Naive thymus-derived CD8-positive, alpha-beta T cell (primary cell): ENCODE measurements around the gene SPECC1L. TPM values are rescaled to one million over a fixed set of nuclear protein-coding genes. Genes with fewer than 3 reads are reported as not detected.
A peak's percentile ranks its signal among the peaks of the same experiment; 100 is the strongest.

ENCODE experiments used
- ATAC-seq, 2 donors: fragments of 150-1000 bp; cut with Tn5 transposase in 1 of 2; sonication (Bioruptor Pico), chemical (Tn5 transposase) in 1 of 2; 1 replicate in 1 of 2; 2 replicates in 1 of 2; pipeline ENCODE4 v1.10.0; 2021; ENCODE audit warnings: mild to moderate bottlenecking in 2 of 2, moderate library complexity in 2 of 2
- POLR2A ChIA-PET: fragments of 350-600 bp; sonication (Branson Sonifier 250); formaldehyde crosslinking; loops from one replicate; lab custom pipeline; 2021; ENCODE audit warnings: antibody characterized with exemption; lab: Charles Lee
- DNase-seq, 10 donors: peaks; one replicate each; pipeline versions ENCODE4 v3.0.0 to v3.0.0-alpha.2; 2020 to 2022
- H3K27ac Mint-ChIP-seq, 10 donors: one replicate each; pipeline ENCODE4 v1.8.0; 2020 to 2022; ENCODE audit warnings: mild to moderate bottlenecking in 10 of 10, mixed read lengths in 10 of 10, moderate library complexity in 4 of 10, inconsistent platforms in 1 of 10
- H3K27me3 Mint-ChIP-seq, 5 donors: one replicate each; pipeline ENCODE4 v1.8.0; 2021 to 2022; ENCODE audit warnings: mixed read lengths in 5 of 5
- H3K36me3 Mint-ChIP-seq, 3 donors: one replicate each; pipeline ENCODE4 v1.8.0; 2020 to 2022; ENCODE audit warnings: mixed read lengths in 3 of 3, mild to moderate bottlenecking in 2 of 3, inconsistent platforms in 1 of 3
- H3K4me1 Mint-ChIP-seq, 4 donors: one replicate each; pipeline ENCODE4 v1.8.0; 2021 to 2022; ENCODE audit warnings: mixed read lengths in 4 of 4
- H3K4me3 Mint-ChIP-seq, 10 donors: one replicate each; pipeline ENCODE4 v1.8.0; 2020 to 2022; ENCODE audit warnings: mild to moderate bottlenecking in 10 of 10, mixed read lengths in 10 of 10, moderate library complexity in 6 of 10, inconsistent platforms in 1 of 10
- H3K9me3 Mint-ChIP-seq, 9 donors: one replicate each; pipeline ENCODE4 v1.8.0; 2020 to 2022; ENCODE audit warnings: mixed read lengths in 9 of 9, mild to moderate bottlenecking in 3 of 9, inconsistent platforms in 1 of 9, moderate library complexity in 1 of 9
- polyA plus RNA-seq, 3 donors: library from polyadenylated mRNA; unstranded; fragments of 300-500 nt; fragmentation: Illumina TruSeq; gene quantifications; one replicate each; pipeline ENCODE4 v1.2.3, GENCODE V29; 2021
- total RNA-seq, 8 experiments: library from RNA in 2 of 8; stranded (reverse) in 2 of 8; gene quantifications; one replicate each; pipeline ENCODE4 v1.2.3 and lab custom pipeline; 2021 to 2026

SPECC1L gene
- total and polyA plus RNA-seq, 5 experiments from 2014 or later = 6.6 to 71.4 (median 16.6) TPM

DNA sequence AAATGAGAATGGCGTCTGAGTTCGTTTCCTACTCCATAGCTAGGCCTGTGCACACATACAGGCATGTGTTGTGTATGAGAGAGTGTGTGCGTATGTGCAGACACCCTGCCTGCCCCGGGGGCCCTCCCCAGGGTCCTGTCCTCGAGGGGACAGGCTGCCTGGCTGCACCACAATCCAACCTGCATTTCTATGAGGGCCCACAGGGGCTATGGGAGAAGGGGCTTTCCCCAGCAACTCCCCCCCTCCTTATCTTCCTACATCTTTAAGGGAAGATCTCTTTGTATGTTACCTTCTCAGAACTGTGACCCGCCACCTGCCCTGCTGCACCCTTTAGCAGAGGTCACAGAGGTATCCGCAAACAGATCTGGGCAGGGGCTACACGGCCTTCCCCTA lies 171.7 kb downstream of the SPECC1L start:
- POLR2A ChIA-PET = interaction anchor here (1.4 to 1.8 kb wide), 2 partner anchors 10 to 14 kb away, joined by 5 read pairs; partner anchors contain the start of gene ADORA2A
- DNase-seq = no peak
- H3K9me3 Mint-ChIP-seq = no peaks in the 10 kb centered on the region
- peak overlapping the region in 9 of 10 donors; percentile 10 to 84 (median 67) for H3K27ac Mint-ChIP-seq
- peaks cover 5 to 62% (median 6%) of the 10 kb centered on the region in 3 donors for H3K36me3 Mint-ChIP-seq
- H3K27me3 Mint-ChIP-seq = no peaks in the 10 kb centered on the region
- peak overlapping the region in 1 of 10 donors; percentile 34 for H3K4me3 Mint-ChIP-seq
- peaks cover 21 to 80% (median 67%) of the 10 kb centered on the region in 4 donors for H3K4me1 Mint-ChIP-seq
- ATAC-seq = no peak

DNA sequence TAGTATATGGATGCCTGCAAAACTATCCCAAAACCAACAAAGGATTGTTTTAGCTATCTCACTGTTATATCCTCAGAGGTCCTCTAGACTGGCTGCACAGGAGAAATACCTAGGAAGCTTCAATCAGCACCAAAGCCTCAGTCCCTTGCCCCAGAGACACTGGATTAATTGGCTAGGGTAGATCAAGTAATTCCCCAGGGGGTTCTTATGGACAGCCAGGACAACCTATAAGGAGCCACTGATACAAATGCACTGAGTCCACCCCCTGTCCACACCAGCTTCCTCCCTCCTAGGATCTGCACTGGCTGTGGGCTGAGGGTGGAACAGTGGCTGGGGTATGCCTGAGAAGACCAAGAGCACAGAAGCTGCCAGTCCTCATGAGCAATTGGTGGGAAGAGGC lies 173.0 kb downstream of the SPECC1L start:
- peak overlapping the region in 7 of 10 donors; percentile 29 to 78 (median 65) for H3K27ac Mint-ChIP-seq
- no peak overlapping the region for H3K4me3 Mint-ChIP-seq
- peaks cover 15 to 71% (median 59%) of the 10 kb centered on the region in 4 donors for H3K4me1 Mint-ChIP-seq
- H3K36me3 Mint-ChIP-seq = peaks cover 5 to 49% (median 6%) of the 10 kb centered on the region in 3 donors
- no peak for DNase-seq
- H3K9me3 Mint-ChIP-seq = no peaks in the 10 kb centered on the region
- POLR2A ChIA-PET = interaction anchor here (0.9 to 1.6 kb wide), 3 partner anchors 8 to 19 kb away, joined by 3 to 4 read pairs (median 3); partner anchors contain the start of gene ADORA2A
- ATAC-seq = no peak
- no peaks in the 10 kb centered on the region for H3K27me3 Mint-ChIP-seq

DNA sequence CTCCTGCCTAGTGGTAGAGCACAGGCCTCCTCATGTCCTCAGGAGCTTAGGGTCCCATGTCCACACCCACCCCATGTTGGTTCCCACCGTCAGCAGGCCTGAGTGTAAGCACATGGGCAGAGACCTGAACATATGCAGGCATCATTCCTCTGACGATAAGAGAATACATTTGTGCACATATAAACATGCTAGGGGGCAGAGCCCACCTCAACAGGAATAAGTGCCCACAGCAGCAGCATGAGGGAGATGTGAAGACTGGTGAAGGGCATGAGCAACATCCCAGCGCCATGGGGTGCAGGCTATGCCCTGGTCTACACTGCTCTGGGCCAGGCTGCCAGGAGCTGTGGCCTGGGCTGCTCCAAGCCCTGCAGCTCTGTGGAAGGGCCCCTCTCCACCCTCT lies 173.6 kb downstream of the SPECC1L start:
- Mint-ChIP-seq H3K9me3 (no peaks in the 10 kb centered on the region), H3K36me3 (peaks cover 5 to 44% (median 6%) of the 10 kb centered on the region in 3 donors), H3K4me3 (no peak overlapping the region), H3K27me3 (no peaks in the 10 kb centered on the region), H3K4me1 (peaks cover 17 to 67% (median 61%) of the 10 kb centered on the region in 4 donors), H3K27ac (peak overlapping the region in 5 of 10 donors; percentile 29 to 78 (median 51))
- DNase-seq (no peak), ATAC-seq (no peak)
- POLR2A ChIA-PET = interaction anchor here (1.0 to 1.6 kb wide), 3 partner anchors 9 to 20 kb away, joined by 3 to 4 read pairs (median 4); partner anchors contain the start of gene ADORA2A

DNA sequence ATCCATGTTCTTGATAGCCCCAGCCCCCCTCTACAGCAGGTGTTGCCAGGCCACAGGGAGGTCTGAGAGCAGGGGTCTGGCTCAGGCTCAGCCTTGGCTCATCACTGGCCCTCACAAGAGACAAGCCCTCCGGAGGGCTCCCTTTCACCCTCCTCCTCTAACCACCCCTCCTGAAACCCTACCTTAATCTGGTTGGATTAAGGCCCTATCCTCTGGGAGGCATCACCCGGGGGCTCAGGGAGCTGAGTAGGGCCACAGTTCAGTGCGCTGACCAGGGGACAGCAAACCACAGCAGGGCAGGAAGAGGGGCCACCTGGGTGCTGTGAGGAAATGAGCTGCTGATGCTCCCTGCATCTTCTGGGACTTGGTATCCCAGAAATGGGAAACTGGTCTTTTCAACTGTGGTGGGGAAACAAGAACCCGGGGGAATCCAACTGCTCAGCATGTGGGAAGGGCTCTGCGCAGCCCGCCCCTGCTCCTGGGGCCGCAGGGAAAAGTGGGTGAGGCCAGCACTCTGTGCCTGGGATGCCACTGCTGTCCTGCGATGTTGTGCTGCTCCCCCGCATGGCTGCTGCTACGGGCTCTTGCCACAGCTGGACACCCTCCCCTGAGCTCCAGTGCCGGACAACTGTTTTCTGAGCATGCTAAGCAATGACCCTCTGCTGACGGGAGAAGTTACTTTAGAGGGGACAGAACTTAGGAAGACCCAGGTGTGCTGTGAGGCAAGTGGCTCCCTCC lies 174.3 kb downstream of the SPECC1L start:
- H3K4me1 Mint-ChIP-seq = peaks cover 22 to 67% (median 62%) of the 10 kb centered on the region in 4 donors
- ATAC-seq (no peak), DNase-seq (no peak)
- POLR2A ChIA-PET = interaction anchor here (1.5 to 1.6 kb wide), 2 partner anchors 18 to 21 kb away, joined by 4 read pairs; partner anchors contain the start of gene ADORA2A
- H3K27me3 Mint-ChIP-seq = no peaks in the 10 kb centered on the region
- H3K36me3 Mint-ChIP-seq = peaks cover 5 to 38% (median 6%) of the 10 kb centered on the region in 3 donors
- peak overlapping the region in 3 of 10 donors; percentile 41 to 70 (median 43) for H3K27ac Mint-ChIP-seq
- no peaks in the 10 kb centered on the region for H3K9me3 Mint-ChIP-seq
- H3K4me3 Mint-ChIP-seq = no peak overlapping the region

DNA sequence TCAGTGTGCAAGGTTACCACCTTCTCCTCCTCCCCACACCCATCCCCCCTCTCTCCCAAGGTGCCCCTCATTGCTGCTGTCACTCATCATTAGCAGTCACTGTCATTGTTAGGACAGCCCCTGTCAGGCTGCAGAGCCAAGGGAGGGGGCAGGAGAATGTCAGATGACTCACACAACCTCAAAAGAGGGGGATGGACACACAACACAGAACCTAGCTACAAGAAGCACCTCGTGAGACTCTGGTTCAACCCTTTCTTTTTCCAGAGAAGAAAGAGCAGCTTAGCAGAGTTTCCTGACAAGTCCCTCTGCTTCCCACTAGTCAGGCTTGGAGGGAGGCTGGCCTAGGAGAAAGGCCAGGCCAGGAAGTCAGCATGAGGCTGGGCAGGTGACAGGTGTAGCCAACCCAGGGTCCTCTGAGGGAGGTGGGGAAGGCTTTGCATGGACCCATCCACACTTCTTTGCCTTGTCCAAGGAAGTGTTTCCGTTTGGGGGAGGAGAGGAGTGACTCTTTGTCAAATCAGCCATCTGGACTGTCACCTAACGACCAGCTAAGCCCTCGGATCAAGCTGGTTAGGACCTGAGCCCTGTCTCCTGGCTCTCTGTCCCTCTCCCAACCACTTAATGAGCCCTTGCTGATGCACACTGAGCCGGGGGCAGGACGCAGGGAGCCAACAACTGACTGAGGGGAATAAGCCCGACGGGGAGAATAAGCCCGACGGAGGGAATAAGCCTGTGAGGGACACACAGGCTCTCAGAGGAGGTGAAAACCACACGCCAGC lies 175.0 kb downstream of the SPECC1L start:
- Mint-ChIP-seq H3K27me3 (no peaks in the 10 kb centered on the region), H3K4me3 (no peak overlapping the region), H3K9me3 (no peaks in the 10 kb centered on the region), H3K36me3 (peaks cover 4 to 33% (median 6%) of the 10 kb centered on the region in 3 donors), H3K27ac (peak overlapping the region in 5 of 10 donors; percentile 41 to 90 (median 63)), H3K4me1 (peaks cover 27 to 68% (median 64%) of the 10 kb centered on the region in 4 donors)
- ATAC-seq (peak in 1 of 2 donors; percentile 42), DNase-seq (no peak)
- POLR2A ChIA-PET = interaction anchor here (0.6 to 1.5 kb wide), 2 partner anchors 19 to 283 kb away, joined by 3 to 4 read pairs; partner anchors contain the start of gene ADORA2A

DNA sequence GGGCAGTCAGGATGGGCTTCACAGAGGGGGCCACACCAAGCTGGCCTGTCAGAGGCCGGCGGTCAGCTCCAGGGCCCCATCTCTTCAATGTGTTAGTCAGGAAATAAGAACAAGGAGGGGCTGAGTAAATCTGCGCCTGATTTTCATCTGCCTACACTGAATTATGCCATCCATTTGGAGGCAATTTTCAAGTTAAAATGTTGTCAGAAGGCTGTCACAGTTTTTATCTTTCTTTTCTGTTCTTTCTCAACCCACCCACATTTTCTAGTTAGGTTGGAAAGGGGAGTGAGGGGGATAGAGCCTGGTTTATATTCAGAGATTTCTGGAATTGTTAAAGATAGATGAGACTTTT lies 175.6 kb downstream of the SPECC1L start:
- Mint-ChIP-seq H3K27me3 (no peaks in the 10 kb centered on the region), H3K9me3 (no peaks in the 10 kb centered on the region), H3K36me3 (peaks cover 0 to 27% (median 8%) of the 10 kb centered on the region in 3 donors), H3K4me1 (peaks cover 22 to 65% (median 60%) of the 10 kb centered on the region in 4 donors), H3K27ac (peak overlapping the region in 7 of 10 donors; percentile 32 to 90 (median 49)), H3K4me3 (no peak overlapping the region)
- POLR2A ChIA-PET = no interaction called here
- ATAC-seq (no peak), DNase-seq (no peak)

DNA sequence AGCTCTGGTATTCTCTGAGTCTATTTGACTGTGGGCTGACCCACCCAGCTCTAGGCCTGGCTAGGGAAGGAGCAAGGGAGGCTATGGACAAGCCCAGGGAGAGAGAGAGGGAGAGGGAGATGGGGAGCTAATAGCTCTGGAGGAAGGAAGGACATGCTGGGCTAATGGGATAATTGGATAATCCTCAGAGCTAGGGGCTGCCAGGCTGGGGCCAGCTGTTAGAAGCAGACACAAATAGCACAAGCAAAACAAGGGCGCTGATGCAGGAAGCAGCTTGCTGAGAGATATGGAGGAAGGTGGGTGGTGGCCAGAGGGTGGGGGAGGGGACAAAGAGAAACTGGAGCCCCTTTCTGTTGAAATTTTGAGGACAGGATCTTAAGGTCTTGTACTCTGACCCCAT lies 180.0 kb downstream of the SPECC1L start:
- no peaks in the 10 kb centered on the region for H3K27me3 Mint-ChIP-seq
- POLR2A ChIA-PET = no interaction called here
- no peak for DNase-seq

DNA sequence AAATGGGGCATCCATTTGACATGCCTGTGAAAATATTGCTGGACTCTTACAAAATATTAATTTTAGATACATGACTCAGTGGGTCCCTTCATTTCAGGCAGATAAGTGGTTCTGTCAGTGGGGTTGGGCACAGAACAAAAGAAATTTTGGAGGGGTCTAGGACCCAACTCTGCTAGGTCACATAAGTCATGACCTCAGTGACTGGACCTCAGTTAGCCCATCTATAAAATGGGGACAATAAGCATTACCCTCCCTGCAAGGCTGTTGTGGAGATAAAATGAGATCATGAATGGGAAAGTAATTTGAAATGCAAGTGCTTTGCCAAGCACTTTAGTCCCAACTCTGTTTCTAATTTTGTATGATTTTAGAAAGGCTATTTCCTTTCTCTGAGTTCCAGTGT lies 180.5 kb downstream of the SPECC1L start:
- H3K4me1 Mint-ChIP-seq = peaks cover 17 to 29% (median 28%) of the 10 kb centered on the region in 4 donors
- POLR2A ChIA-PET = no interaction called here
- ATAC-seq = no peak
- peaks cover 0 to 2% (median 0%) of the 10 kb centered on the region in 9 donors for H3K9me3 Mint-ChIP-seq
- no peak overlapping the region for H3K4me3 Mint-ChIP-seq
- H3K27me3 Mint-ChIP-seq = no peaks in the 10 kb centered on the region
- H3K36me3 Mint-ChIP-seq = peaks cover 0 to 2% (median 0%) of the 10 kb centered on the region in 3 donors
- H3K27ac Mint-ChIP-seq = no peak overlapping the region
- no peak for DNase-seq

More for the DNA sequence above, 180.0 kb downstream of the SPECC1L start:
- peaks cover 15 to 31% (median 30%) of the 10 kb centered on the region in 4 donors for H3K4me1 Mint-ChIP-seq
- no peak overlapping the region for H3K4me3 Mint-ChIP-seq
- peaks cover 0 to 2% (median 0%) of the 10 kb centered on the region in 3 donors for H3K36me3 Mint-ChIP-seq
- no peak for ATAC-seq
- H3K27ac Mint-ChIP-seq = peak overlapping the region in 3 of 10 donors; percentile 35 to 79 (median 65)
- H3K9me3 Mint-ChIP-seq = peaks cover 0 to 2% (median 0%) of the 10 kb centered on the region in 9 donors

DNA sequence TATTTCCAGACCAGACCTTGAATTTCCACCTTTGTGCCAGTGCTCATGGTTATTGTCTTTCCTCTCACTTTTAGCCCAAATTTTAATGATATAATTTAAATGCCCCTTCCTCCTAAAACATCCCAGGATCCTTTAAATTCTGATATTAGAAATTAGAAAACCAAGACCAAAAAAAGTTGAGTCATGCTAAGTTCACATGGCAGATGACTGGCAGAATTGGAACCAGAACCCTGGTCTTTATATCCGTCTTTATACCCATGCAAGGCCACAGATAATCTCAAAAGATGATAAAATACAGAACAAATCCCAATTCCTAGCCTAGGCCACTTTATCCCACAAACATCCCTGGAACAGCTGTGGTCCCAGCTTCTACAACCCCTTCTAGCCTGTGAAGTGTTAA lies 183.2 kb downstream of the SPECC1L start:
- Mint-ChIP-seq H3K9me3 (peaks cover 0 to 2% (median 0%) of the 10 kb centered on the region in 9 donors), H3K4me1 (peaks cover 14 to 23% (median 17%) of the 10 kb centered on the region in 4 donors), H3K4me3 (no peak overlapping the region), H3K27ac (peak overlapping the region in 1 of 10 donors; percentile 13), H3K36me3 (peaks cover 0 to 2% (median 0%) of the 10 kb centered on the region in 3 donors), H3K27me3 (no peaks in the 10 kb centered on the region)
- POLR2A ChIA-PET = no interaction called here
- DNase-seq = no peak
- ATAC-seq = no peak

DNA sequence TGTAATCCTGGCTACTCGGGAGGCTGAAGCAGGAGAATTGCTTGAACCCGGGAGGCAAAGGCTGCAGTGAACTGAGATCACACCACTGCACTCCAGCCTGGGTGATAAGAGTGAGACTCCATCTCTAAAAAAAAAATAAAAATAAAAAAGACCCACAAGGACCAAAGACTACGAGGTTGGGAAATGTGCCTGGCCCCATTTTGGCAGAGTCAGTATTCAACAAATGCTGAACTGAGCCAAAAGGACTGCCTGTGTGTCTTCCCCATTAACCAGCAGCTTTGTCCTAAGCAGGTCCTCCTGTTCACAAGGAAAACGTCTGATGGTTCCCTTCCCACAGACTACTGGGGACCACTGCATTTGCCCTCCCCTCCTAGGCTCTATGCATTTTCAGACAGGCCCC lies 184.4 kb downstream of the SPECC1L start:
- POLR2A ChIA-PET = no interaction called here
- Mint-ChIP-seq H3K27ac (no peak overlapping the region), H3K4me1 (peaks cover 8 to 14% (median 11%) of the 10 kb centered on the region in 4 donors)

DNA sequence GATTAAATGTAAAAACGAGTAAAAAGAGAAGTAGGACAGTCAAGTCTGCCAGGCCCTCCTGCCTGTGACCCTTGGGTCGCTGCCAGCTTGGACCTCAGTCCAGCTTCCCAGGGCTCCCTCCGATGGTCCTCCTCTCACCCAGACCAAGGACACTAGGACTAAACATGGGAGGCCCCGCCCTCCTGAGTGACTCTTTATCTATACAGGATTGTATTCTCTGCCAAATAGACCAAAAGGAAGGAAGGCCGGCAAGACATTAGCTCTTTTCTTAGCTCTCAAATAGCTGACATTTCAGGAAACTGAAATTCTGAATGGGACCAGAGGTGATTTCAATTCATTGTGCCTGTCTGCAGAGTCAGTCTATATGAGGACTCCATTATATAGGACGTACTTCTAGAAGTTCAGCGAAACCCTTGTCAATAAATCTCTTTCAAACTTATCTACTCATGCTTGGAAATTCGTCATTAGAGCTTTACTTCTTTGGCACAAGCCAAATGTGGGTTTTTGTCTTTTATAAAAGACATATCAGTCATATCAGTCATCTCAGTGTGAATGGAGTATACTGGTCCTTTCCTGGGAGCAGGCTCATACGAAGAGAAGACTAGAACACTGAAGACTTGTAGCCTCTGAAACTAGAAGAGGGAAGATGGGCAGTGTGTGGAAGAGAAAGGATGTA lies 185.3 kb downstream of the SPECC1L start:
- H3K4me3 Mint-ChIP-seq = no peak overlapping the region
- H3K4me1 Mint-ChIP-seq = peaks cover 2 to 7% (median 5%) of the 10 kb centered on the region in 4 donors
- H3K9me3 Mint-ChIP-seq = peaks cover 0 to 2% (median 0%) of the 10 kb centered on the region in 9 donors
- no peaks in the 10 kb centered on the region for H3K27me3 Mint-ChIP-seq
- H3K36me3 Mint-ChIP-seq = peaks cover 0 to 2% (median 0%) of the 10 kb centered on the region in 3 donors
- ATAC-seq (no peak), DNase-seq (no peak)
- POLR2A ChIA-PET = no interaction called here
- peak overlapping the region in 3 of 10 donors; percentile 10 to 42 (median 15) for H3K27ac Mint-ChIP-seq

More for the DNA sequence above, 184.4 kb downstream of the SPECC1L start:
- Mint-ChIP-seq H3K4me3 (no peak overlapping the region), H3K9me3 (peaks cover 0 to 2% (median 0%) of the 10 kb centered on the region in 9 donors), H3K27me3 (no peaks in the 10 kb centered on the region), H3K36me3 (peaks cover 0 to 2% (median 0%) of the 10 kb centered on the region in 3 donors)
- DNase-seq = no peak
- ATAC-seq = no peak
